Stimulated activated memory B cell treated with anti-CD40 and anti-IgM and Interleukin-4, amounts not matched to agents 10 μg/mL and 1 μg/mL and 100 μg/mL, for 72 hours (primary cell): ENCODE measurements around the gene CNDP1.

Source experiments
- ATAC-seq: fragments of 150-1000 bp; cut with Tn5 transposase; 2 replicates; pipeline ENCODE4 v1.10.0; 2021
- H3K27ac Mint-ChIP-seq: one replicate; pipeline ENCODE4 v1.8.0; 2022; ENCODE audit warnings: mild to moderate bottlenecking, mixed read lengths
- H3K27me3 Mint-ChIP-seq: one replicate; pipeline ENCODE4 v1.8.0; 2022; ENCODE audit warnings: mixed read lengths
- H3K36me3 Mint-ChIP-seq: one replicate; pipeline ENCODE4 v1.8.0; 2022; ENCODE audit warnings: mixed read lengths
- H3K4me1 Mint-ChIP-seq: one replicate; pipeline ENCODE4 v1.8.0; 2022; ENCODE audit warnings: mixed read lengths
- H3K4me3 Mint-ChIP-seq: one replicate; pipeline ENCODE4 v1.8.0; 2022; ENCODE audit warnings: mild to moderate bottlenecking, moderate library complexity, mixed read lengths
- H3K9me3 Mint-ChIP-seq: one replicate; pipeline ENCODE4 v1.8.0; 2022; ENCODE audit warnings: mixed read lengths

The CNDP1 gene

GRCh38 chr18:74567822-74568221 lies 33.5 kb downstream of the CNDP1 start:
- peaks cover 31% of the 10 kb centered on the region for H3K27me3 Mint-ChIP-seq
- no peak overlapping the region for H3K4me3 Mint-ChIP-seq
- H3K9me3 Mint-ChIP-seq, result peaks cover 15% of the 10 kb centered on the region
- no peak overlapping the region for H3K27ac Mint-ChIP-seq
- no peak for ATAC-seq
- peaks cover 13% of the 10 kb centered on the region for H3K4me1 Mint-ChIP-seq
- peaks cover 15% of the 10 kb centered on the region for H3K36me3 Mint-ChIP-seq

- Mint-ChIP-seq H3K27me3 (peaks cover 30% of the 10 kb centered on the region), H3K27ac (no peak overlapping the region), H3K4me3 (no peak overlapping the region), H3K36me3 (peaks cover 15% of the 10 kb centered on the region), H3K9me3 (peaks cover 18% of the 10 kb centered on the region), H3K4me1 (peaks cover 13% of the 10 kb centered on the region)
- no peak for ATAC-seq
Measured at GRCh38 chr18:74569401-74569800, 35.1 kb downstream of the CNDP1 start.

GRCh38 chr18:74570266-74570665 lies 36.0 kb downstream of the CNDP1 start:
- no peak for ATAC-seq
- Mint-ChIP-seq H3K4me1 (peaks cover 13% of the 10 kb centered on the region), H3K9me3 (peaks cover 18% of the 10 kb centered on the region), H3K4me3 (no peak overlapping the region), H3K27ac (no peak overlapping the region), H3K36me3 (peaks cover 15% of the 10 kb centered on the region), H3K27me3 (peaks cover 39% of the 10 kb centered on the region)

- H3K27ac Mint-ChIP-seq, result no peak overlapping the region
- peaks cover 40% of the 10 kb centered on the region for H3K27me3 Mint-ChIP-seq
- peaks cover 13% of the 10 kb centered on the region for H3K4me1 Mint-ChIP-seq
- ATAC-seq, result no peak
- no peak overlapping the region for H3K4me3 Mint-ChIP-seq
- H3K36me3 Mint-ChIP-seq, result peaks cover 6% of the 10 kb centered on the region
- peaks cover 12% of the 10 kb centered on the region for H3K9me3 Mint-ChIP-seq
Measured at GRCh38 chr18:74571895-74572680, 37.8 kb downstream of the CNDP1 start.

GRCh38 chr18:74573053-74573452 lies 38.8 kb downstream of the CNDP1 start:
- ATAC-seq, result no peak
- H3K4me1 Mint-ChIP-seq, result peaks cover 5% of the 10 kb centered on the region
- no peak overlapping the region for H3K4me3 Mint-ChIP-seq
- peaks cover 6% of the 10 kb centered on the region for H3K9me3 Mint-ChIP-seq
- peaks cover 37% of the 10 kb centered on the region for H3K27me3 Mint-ChIP-seq
- H3K36me3 Mint-ChIP-seq, result no peaks in the 10 kb centered on the region
- H3K27ac Mint-ChIP-seq, result no peak overlapping the region

GRCh38 chr18:74574916-74575315 lies 40.6 kb downstream of the CNDP1 start:
- Mint-ChIP-seq H3K4me1 (no peaks in the 10 kb centered on the region), H3K9me3 (peaks cover 4% of the 10 kb centered on the region), H3K36me3 (no peaks in the 10 kb centered on the region), H3K4me3 (no peak overlapping the region), H3K27me3 (peaks cover 37% of the 10 kb centered on the region), H3K27ac (no peak overlapping the region)
- ATAC-seq, result no peak

GRCh38 chr18:74577019-74577418 lies 42.7 kb downstream of the CNDP1 start:
- no peak overlapping the region for H3K4me3 Mint-ChIP-seq
- no peak overlapping the region for H3K27ac Mint-ChIP-seq
- no peak for ATAC-seq
- H3K4me1 Mint-ChIP-seq, result no peaks in the 10 kb centered on the region
- peaks cover 4% of the 10 kb centered on the region for H3K9me3 Mint-ChIP-seq
- peaks cover 58% of the 10 kb centered on the region for H3K27me3 Mint-ChIP-seq
- no peaks in the 10 kb centered on the region for H3K36me3 Mint-ChIP-seq

DNA sequence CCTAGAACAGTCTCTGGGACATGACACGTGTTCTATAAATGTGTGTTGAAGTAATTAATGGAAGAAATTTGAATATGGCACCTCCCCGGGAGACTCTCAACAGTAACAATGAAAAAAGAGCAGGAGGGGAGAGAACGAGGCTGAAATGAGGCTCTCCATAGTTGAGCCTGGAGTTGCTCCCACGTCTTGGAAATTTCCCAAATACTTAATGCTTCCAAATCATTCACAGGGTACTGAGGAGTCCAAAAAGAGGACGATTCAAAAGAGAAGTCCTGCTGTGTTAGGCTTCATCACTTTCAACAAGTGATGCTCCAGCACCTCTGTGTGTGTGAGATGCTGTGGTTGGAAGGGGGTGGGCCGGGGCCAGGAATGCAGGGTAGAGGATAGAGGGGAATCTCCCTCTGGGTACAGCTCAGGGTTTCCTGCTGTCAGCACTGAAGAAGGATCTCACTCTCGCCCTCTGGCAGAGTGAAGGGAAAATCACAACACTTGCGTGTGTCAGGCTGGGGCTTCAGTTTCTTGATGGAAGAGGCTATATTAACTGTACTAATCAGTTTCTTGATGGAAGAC lies 45.3 kb downstream of the CNDP1 start:
- Mint-ChIP-seq H3K4me3 (no peak overlapping the region), H3K4me1 (no peaks in the 10 kb centered on the region), H3K27me3 (peaks cover 60% of the 10 kb centered on the region), H3K9me3 (no peaks in the 10 kb centered on the region), H3K27ac (no peak overlapping the region), H3K36me3 (no peaks in the 10 kb centered on the region)
- no peak for ATAC-seq

GRCh38 chr18:74582642-74583041 lies 48.3 kb downstream of the CNDP1 start:
- no peaks in the 10 kb centered on the region for H3K4me1 Mint-ChIP-seq
- H3K36me3 Mint-ChIP-seq, result no peaks in the 10 kb centered on the region
- H3K9me3 Mint-ChIP-seq, result no peaks in the 10 kb centered on the region
- H3K27me3 Mint-ChIP-seq, result peaks cover 53% of the 10 kb centered on the region
- no peak overlapping the region for H3K27ac Mint-ChIP-seq
- ATAC-seq, result no peak
- no peak overlapping the region for H3K4me3 Mint-ChIP-seq

DNA sequence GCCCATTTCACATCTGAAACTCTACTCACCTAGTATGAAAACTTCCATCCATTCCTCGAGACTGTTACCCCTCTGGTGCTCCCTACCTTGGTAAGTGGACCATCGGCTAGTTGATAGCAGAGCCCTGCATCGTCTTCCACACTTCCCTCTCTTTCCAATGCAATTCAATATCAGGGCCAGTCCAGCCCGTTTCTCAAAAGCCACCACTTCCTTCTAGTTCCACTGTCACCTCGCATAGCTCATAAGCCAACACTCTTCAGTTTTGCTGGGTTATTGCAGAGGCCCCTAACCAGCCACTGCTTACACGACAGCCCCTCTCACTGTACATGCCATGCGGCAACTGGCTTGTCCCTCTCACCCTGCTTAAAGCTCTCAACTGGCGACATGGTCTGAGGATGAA lies 53.1 kb downstream of the CNDP1 start:
- H3K36me3 Mint-ChIP-seq, result peaks cover 6% of the 10 kb centered on the region
- H3K9me3 Mint-ChIP-seq, result no peaks in the 10 kb centered on the region
- H3K27ac Mint-ChIP-seq, result no peak overlapping the region
- H3K4me3 Mint-ChIP-seq, result no peak overlapping the region
- ATAC-seq, result no peak
- peaks cover 13% of the 10 kb centered on the region for H3K27me3 Mint-ChIP-seq
- H3K4me1 Mint-ChIP-seq, result no peaks in the 10 kb centered on the region

DNA sequence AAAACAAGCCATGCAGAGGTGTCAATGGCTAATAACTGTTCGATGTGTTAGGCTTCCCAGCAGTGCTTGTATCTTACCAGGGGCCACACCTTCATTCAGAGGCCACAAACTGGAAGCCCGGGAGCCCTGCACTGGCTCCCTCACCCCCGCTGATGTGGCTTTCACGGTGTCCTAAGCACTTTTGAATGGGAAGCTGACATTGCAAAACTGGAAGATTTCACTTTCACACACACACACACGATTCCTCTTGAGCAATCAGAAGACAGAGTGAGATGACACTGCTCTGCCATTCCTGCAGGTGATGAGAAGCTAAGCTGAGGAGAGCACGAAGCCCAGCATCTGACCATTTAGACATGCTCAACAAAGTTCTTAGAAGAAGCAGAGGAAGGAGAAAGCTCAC lies 54.7 kb downstream of the CNDP1 start:
- no peaks in the 10 kb centered on the region for H3K9me3 Mint-ChIP-seq
- no peak overlapping the region for H3K4me3 Mint-ChIP-seq
- no peak for ATAC-seq

DNA sequence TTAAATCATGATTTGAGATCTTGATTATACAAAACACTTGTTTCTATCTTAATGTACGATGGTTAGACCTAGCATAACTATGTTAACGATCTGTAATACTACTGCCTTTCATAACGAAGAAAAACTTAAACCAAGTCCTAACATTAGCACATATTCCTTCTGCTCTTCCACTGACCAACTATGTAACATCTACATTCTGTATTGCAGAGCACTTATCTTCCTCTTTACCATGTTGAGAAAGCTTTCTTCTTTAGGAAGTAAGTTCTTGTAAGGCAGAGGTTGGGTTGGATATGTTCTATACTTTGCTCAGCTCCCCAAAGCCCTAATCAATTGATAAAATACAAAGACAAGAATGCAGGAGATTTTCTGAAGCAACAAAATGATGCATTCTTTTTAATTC lies 55.5 kb downstream of the CNDP1 start:
- H3K4me3 Mint-ChIP-seq, result no peak overlapping the region
- no peaks in the 10 kb centered on the region for H3K27me3 Mint-ChIP-seq
- no peak for ATAC-seq
- no peaks in the 10 kb centered on the region for H3K9me3 Mint-ChIP-seq
- peaks cover 11% of the 10 kb centered on the region for H3K4me1 Mint-ChIP-seq
- peaks cover 27% of the 10 kb centered on the region for H3K36me3 Mint-ChIP-seq
- H3K27ac Mint-ChIP-seq, result no peak overlapping the region

More for the DNA sequence above, 54.7 kb downstream of the CNDP1 start:
- Mint-ChIP-seq H3K27me3 (no peaks in the 10 kb centered on the region), H3K27ac (no peak overlapping the region), H3K4me1 (peaks cover 6% of the 10 kb centered on the region), H3K36me3 (peaks cover 21% of the 10 kb centered on the region)

DNA sequence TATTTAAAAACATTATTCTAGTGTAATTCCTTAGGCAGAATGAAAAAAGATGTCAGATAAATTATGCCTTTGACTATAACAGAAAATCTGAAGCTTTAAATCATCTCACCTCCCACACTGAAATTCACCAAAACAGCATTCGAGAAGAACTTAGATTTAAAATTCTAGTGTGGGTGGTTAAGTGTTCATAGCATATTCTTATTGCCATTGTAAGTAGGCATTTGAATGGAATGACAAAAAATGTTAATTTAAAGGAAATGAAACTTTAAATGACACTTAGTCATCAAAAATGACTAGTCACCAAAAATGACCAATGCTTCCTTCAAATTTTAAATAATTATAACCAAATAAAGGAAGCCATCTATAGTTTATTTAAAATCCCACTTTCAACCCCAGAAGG lies 56.4 kb downstream of the CNDP1 start:
- H3K9me3 Mint-ChIP-seq, result no peaks in the 10 kb centered on the region
- H3K4me3 Mint-ChIP-seq, result no peak overlapping the region
- peak overlapping the region; percentile 57 for H3K27ac Mint-ChIP-seq
- ATAC-seq, result no peak
- H3K4me1 Mint-ChIP-seq, result peaks cover 20% of the 10 kb centered on the region
- H3K27me3 Mint-ChIP-seq, result no peaks in the 10 kb centered on the region
- peaks cover 29% of the 10 kb centered on the region for H3K36me3 Mint-ChIP-seq

GRCh38 chr18:74595431-74595830 lies 61.1 kb downstream of the CNDP1 start:
- Mint-ChIP-seq H3K27me3 (no peaks in the 10 kb centered on the region), H3K36me3 (peaks cover 31% of the 10 kb centered on the region), H3K4me1 (peaks cover 44% of the 10 kb centered on the region), H3K9me3 (no peaks in the 10 kb centered on the region), H3K4me3 (peak overlapping the region; percentile 32), H3K27ac (peak overlapping the region; percentile 31)
- ATAC-seq, result peak; percentile 31

DNA sequence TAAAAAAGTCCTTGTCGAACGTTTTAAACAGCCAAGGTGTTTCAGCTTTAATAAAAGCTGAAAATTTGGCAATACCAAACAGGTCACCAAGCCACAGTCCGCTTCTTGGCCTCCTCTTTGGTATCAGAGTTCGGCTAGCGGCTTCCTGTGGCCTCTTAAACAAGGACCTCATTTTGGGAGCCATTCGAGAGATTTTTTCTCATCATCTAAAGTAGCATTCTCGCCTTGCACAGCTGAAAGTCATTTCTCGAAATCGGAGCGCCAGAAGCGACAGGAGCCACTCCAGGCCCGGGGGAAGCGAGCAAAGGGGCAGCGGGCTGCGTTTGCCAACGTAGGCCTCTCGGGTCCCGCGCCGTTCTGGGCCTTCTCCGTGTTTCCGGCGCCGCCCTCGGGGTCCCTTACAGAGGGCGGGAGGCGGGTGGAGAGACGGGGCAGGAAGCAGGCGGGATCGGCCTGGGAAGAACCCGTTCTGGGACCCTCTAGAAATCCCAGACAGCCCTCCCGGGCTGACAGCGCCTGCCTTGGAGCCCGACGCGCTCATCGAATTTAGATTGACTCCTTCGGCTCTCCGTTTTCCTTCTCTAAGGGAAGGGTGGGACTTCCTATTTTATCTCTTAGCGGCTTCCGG lies 62.8 kb downstream of the CNDP1 start:
- no peaks in the 10 kb centered on the region for H3K9me3 Mint-ChIP-seq
- peak overlapping the region; percentile 98 for H3K27ac Mint-ChIP-seq
- peaks cover 61% of the 10 kb centered on the region for H3K4me1 Mint-ChIP-seq
- H3K4me3 Mint-ChIP-seq, result peak overlapping the region; percentile 99
- no peaks in the 10 kb centered on the region for H3K27me3 Mint-ChIP-seq
- peaks cover 35% of the 10 kb centered on the region for H3K36me3 Mint-ChIP-seq
- ATAC-seq, result peak; percentile 58
